Stimulated activated CD4-positive, alpha-beta T cell treated with anti-CD3 and anti-CD28 coated beads, Interleukin-12 subunit alpha, Interleukin-12 subunit beta, amount 100 ng/mL, for 48 hours (primary cell): ENCODE measurements around the gene LTK.
A peak's percentile ranks its signal among the peaks of the same experiment; 100 is the strongest.

ENCODE experiments used
- DNase-seq, 3 donors: peaks; one replicate each; pipeline ENCODE4 v3.0.0-alpha.2; 2020; ENCODE audit warnings: low read depth in 2 of 3, low spot score in 1 of 3

Gene LTK

GRCh38 chr15:41513506-41514227 is at the start of gene LTK:
LTK (minus strand) TSS chr15:41513827; CDS start chr15:41513709, 118 bp downstream.
- no peak for DNase-seq

- DNase-seq: no peak
Measured at GRCh38 chr15:41562784-41563198, 49.2 kb upstream of the LTK start.

- no peak for DNase-seq
Measured at GRCh38 chr15:41562244-41562643, 48.6 kb upstream of the LTK start.

- no peak for DNase-seq
Measured at GRCh38 chr15:41561777-41562145, 48.1 kb upstream of the LTK start.

GRCh38 chr15:41561104-41561776 is 47.6 kb upstream of the LTK start:
- DNase-seq: no peak

GRCh38 chr15:41560572-41560874 is 46.9 kb upstream of the LTK start:
- DNase-seq: no peak

GRCh38 chr15:41559239-41559782 is 45.7 kb upstream of the LTK start:
- no peak for DNase-seq

- DNase-seq: peak; percentile 34 to 68 (median 50)
Measured at GRCh38 chr15:41558400-41559238, 45.0 kb upstream of the LTK start, which contains the start of gene TYRO3. TYRO3 (plus strand) TSS chr15:41559212; CDS start chr15:41559258, 46 bp downstream.

GRCh38 chr15:41557673-41558399 is 44.2 kb upstream of the LTK start:
- DNase-seq: peak; percentile 56 to 61 (median 57)

GRCh38 chr15:41556677-41557076 is 43.0 kb upstream of the LTK start:
- DNase-seq: no peak

GRCh38 chr15:41554915-41555314 is 41.3 kb upstream of the LTK start:
- no peak for DNase-seq

GRCh38 chr15:41554343-41554742 is 40.7 kb upstream of the LTK start:
- no peak for DNase-seq

GRCh38 chr15:41553731-41554130 is 40.1 kb upstream of the LTK start:
- DNase-seq: no peak

GRCh38 chr15:41550066-41550775 is 36.6 kb upstream of the LTK start:
- no peak for DNase-seq

- no peak for DNase-seq
Measured at GRCh38 chr15:41546851-41547786, 33.5 kb upstream of the LTK start.

GRCh38 chr15:41545218-41545617 is 31.6 kb upstream of the LTK start:
- DNase-seq: no peak

- no peak for DNase-seq
Measured at GRCh38 chr15:41544650-41545015, 31.0 kb upstream of the LTK start.

GRCh38 chr15:41543521-41543870 is 29.9 kb upstream of the LTK start:
- no peak for DNase-seq

- no peak for DNase-seq
Measured at GRCh38 chr15:41536866-41537265, 23.2 kb upstream of the LTK start.
